Measurements from ENCODE around the gene TMBIM1. TPM values are rescaled to one million over a fixed set of nuclear protein-coding genes. Genes with fewer than 3 reads are reported as not detected.

Gene TMBIM1
- polyA plus RNA-seq, 1 donor, result 88.0 TPM

DNA sequence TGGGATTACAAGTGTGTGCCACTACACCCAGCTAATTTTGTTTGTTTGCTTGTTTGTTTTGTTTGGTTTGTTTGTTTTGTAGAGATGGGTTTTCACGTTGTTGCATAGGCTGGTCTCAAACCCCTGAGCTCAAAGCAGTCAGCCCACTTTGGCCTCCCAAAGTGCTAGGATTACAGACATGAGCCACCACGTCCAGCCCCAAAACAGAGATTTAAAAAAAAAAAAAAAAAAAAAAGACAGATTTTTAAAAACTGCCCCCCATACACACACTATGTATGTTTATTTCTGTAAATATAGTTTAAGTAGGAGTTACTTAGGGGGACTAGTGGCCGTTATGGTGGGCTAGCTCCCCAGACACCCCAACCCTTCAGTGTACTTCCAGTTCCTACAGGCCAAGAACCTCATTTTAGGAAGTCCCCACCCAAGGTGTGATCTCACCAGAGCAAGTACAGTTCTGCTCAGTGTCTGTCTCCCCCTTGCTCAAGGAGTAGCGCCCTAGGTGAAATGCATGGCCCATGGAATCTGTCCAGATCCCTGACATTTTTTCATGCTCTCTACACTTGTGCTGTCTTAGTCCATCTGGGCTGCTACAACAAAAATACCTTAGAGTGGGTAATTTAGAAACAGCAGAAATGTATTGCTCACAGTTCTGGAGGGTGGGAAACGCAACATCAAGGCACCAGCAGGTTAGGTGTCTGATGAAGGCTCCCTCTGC is 1.6 kb upstream of the TMBIM1 start:
- DNase-seq, result no peak

DNA sequence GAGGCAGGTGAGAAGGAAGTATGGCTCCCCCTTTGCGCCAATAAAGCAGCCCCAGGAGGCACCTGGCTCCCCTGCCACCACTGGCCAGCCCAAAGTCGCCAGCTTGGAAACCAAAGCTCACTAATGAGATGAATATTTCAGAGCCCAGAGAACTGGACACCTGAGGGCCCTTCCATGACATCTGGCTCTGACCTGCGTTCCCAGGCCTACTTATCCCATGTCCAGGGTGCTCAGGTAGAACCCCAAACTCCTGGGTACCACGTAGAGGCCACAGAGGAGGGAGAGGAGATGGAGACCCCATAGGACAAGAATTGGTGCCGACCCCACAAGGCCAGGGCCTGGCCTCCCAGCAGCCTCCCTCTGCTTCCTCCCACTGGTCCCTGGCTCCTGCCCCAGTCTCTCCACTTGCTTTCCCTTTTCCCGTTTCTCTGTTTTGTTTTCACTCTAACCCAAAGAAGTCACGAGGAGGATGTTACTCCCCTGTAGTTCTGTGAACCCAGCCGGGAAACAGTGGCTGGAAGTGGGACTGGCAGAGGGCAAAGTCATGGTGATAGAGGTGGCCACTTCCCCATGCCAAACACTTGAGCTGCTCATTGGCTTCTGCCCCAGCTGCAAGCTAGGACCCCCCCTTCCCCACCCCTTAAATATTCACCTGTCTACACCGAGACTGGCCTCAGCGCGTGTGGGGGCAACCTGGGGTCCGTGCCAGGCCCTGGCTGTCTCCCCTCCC is 820 bp downstream of the TMBIM1 start:
- no peak for DNase-seq

GRCh38 chr2:218290316-218291261 is 1.7 kb downstream of the TMBIM1 start:
- no peak for DNase-seq

GRCh38 chr2:218289639-218290315 is 2.5 kb downstream of the TMBIM1 start:
- DNase-seq, result no peak

- DNase-seq, result peak; percentile 64
Measured at GRCh38 chr2:218286570-218287459, 5.5 kb downstream of the TMBIM1 start.

- no peak for DNase-seq
Measured at GRCh38 chr2:218285604-218286003, 6.7 kb downstream of the TMBIM1 start.

- no peak for DNase-seq
Measured at GRCh38 chr2:218284106-218284811, 8.0 kb downstream of the TMBIM1 start.

- DNase-seq, result no peak
Measured at GRCh38 chr2:218282173-218282991, 9.9 kb downstream of the TMBIM1 start.

GRCh38 chr2:218281449-218281848 is 10.9 kb downstream of the TMBIM1 start:
- DNase-seq, result no peak

GRCh38 chr2:218280260-218280870 is 11.9 kb downstream of the TMBIM1 start:
- no peak for DNase-seq

GRCh38 chr2:218278531-218279360 is 13.6 kb downstream of the TMBIM1 start:
- DNase-seq, result no peak

DNA sequence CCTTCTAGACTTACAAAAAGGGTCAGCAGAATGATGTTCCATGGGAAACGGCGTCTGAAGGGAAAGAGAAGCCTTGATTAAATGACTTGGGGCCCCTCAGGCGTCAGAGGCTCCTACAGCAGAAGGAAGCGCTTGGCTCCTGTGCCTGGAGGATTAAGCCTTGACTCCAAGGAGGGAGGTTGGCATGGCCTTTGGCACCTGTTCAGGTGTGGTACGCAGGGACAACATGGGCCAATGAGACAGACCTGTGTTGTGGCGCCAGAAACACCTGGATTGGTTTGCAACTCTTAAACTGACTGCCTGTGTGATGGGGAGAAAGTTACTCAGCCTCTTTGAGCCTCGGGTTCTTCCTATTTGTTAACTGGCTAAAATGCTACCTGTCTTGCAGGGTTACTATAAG is 14.4 kb downstream of the TMBIM1 start:
- no peak for DNase-seq

GRCh38 chr2:218276986-218277755 is 15.1 kb downstream of the TMBIM1 start:
- no peak for DNase-seq

- DNase-seq, result no peak
Measured at GRCh38 chr2:218275371-218276072, 16.8 kb downstream of the TMBIM1 start.

GRCh38 chr2:218274586-218274985 is 17.7 kb downstream of the TMBIM1 start:
- DNase-seq, result no peak

DNA sequence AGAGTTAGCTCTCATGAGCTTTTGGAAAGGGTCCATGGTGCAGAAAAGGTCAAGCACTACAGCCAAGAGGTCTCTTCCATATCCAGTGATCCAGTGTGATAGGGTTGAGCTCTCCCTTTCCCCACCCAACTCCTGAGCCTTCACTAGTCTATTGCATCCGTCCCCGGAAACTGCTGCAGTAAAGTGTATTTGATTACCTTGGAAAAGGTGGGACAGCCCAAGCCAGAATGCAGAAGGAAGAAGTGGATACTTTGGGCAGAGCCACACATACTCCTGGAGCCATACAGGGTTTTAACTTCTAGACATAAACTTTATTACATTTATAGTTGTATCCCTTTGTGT is 18.4 kb downstream of the TMBIM1 start:
- DNase-seq, result no peak
